Esophagus squamous epithelium (tissue), 4 donors: ENCODE measurements around the gene TFB1M.

Source experiments
- POLR2A ChIP-seq, 4 donors: fragments of 450-650 bp; IDR thresholded peaks; one replicate each; pipeline ENCODE4 v1.6.1; 2017; ENCODE audit warnings: antibody characterized with exemption in 4 of 4, mild to moderate bottlenecking in 4 of 4, moderate library complexity in 3 of 4
- TF ChIP-seq, protein P1 (sequence below), 6 experiments: fragments of 450-650 bp in 4 of 6; fragments of 200-600 bp in 2 of 6; sonication (generic) in 2 of 6; IDR thresholded peaks; one replicate each; pipeline ENCODE4 v1.5.1; 2016 to 2019; ENCODE audit warnings: antibody characterized with exemption in 6 of 6, mild to moderate bottlenecking in 4 of 6, moderate library complexity in 4 of 6

DNA sequence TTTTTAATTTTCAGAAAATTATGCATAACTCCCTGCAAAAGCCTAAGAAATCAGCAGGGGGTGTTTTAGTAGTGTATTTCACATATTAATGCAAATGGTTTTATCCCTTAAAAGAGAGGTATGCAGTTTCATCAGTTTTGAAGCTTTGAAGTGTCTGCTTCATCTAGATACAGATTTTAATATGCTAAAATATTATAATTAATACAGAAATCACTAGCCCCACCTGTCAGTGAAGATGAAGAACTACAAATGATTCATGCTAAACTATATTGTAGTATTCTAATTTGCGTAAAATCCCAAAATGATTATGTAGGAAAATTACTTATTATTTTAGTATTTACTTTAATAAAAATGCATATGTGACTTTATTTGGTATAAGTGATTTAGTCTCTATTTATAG is 2.9 kb upstream of the TFB1M start:
- TF ChIP-seq, protein P1, sequence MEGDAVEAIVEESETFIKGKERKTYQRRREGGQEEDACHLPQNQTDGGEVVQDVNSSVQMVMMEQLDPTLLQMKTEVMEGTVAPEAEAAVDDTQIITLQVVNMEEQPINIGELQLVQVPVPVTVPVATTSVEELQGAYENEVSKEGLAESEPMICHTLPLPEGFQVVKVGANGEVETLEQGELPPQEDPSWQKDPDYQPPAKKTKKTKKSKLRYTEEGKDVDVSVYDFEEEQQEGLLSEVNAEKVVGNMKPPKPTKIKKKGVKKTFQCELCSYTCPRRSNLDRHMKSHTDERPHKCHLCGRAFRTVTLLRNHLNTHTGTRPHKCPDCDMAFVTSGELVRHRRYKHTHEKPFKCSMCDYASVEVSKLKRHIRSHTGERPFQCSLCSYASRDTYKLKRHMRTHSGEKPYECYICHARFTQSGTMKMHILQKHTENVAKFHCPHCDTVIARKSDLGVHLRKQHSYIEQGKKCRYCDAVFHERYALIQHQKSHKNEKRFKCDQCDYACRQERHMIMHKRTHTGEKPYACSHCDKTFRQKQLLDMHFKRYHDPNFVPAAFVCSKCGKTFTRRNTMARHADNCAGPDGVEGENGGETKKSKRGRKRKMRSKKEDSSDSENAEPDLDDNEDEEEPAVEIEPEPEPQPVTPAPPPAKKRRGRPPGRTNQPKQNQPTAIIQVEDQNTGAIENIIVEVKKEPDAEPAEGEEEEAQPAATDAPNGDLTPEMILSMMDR (IDR thresholded peaks at IDR 0.05) = peak in 1 of 6 experiments; percentile 25
- TF ChIP-seq POLR2A (IDR thresholded peaks at IDR 0.05) = no peak
